Progenitor cell of endocrine pancreas (in vitro differentiated cells): Measurements from ENCODE around the gene NAT14. TPM values are rescaled to one million over a fixed set of nuclear protein-coding genes. Genes with fewer than 3 reads are reported as not detected.

Source experiments
- DNase-seq: peaks from one replicate; pipeline ENCODE4 v3.0.0; 2021; ENCODE audit warnings: low spot score; ENCODE audit not compliant: unreplicated experiment
- H3K27ac Mint-ChIP-seq: 2 replicates; pipeline ENCODE4 v1.8.0; 2021; ENCODE audit warnings: mild to moderate bottlenecking, moderate library complexity, mixed read lengths
- H3K27me3 Mint-ChIP-seq: 2 replicates; pipeline ENCODE4 v1.8.0; 2021; ENCODE audit warnings: mixed read lengths
- H3K36me3 Mint-ChIP-seq: 2 replicates; pipeline ENCODE4 v1.8.0; 2022; ENCODE audit warnings: mixed read lengths; ENCODE audit not compliant: insufficient read depth
- H3K4me1 Mint-ChIP-seq: 2 replicates; pipeline ENCODE4 v1.8.0; 2021; ENCODE audit warnings: low read depth, mixed read lengths
- H3K4me3 Mint-ChIP-seq: 2 replicates; pipeline ENCODE4 v1.8.0; 2021; ENCODE audit warnings: low read depth, mild to moderate bottlenecking, moderate library complexity, mixed read lengths
- H3K9me3 Mint-ChIP-seq: 2 replicates; pipeline ENCODE4 v1.8.0; 2021; ENCODE audit warnings: low read depth, mixed read lengths
- CTCF ChIP-seq: fragments of 200-600 bp; sonication (generic); IDR thresholded peaks from one replicate; pipeline ENCODE4 v1.5.0; 2021; ENCODE audit warnings: antibody characterized with exemption, mild to moderate bottlenecking; ENCODE audit not compliant: unreplicated experiment
- total RNA-seq: library from RNA; stranded (reverse); gene quantifications from 2 replicates; pipeline ENCODE4 v1.2.1, GENCODE V29; 2021

Gene NAT14
- total RNA-seq, 1 donor from 2014 or later = 69.7 TPM

GRCh38 chr19:55467236-55468053 lies 17.5 kb upstream of the NAT14 start:
- Mint-ChIP-seq H3K4me3 (no peak overlapping the region), H3K36me3 (no peaks in the 10 kb centered on the region), H3K9me3 (no peaks in the 10 kb centered on the region), H3K27ac (no peak overlapping the region), H3K4me1 (no peaks in the 10 kb centered on the region), H3K27me3 (peaks cover 24% of the 10 kb centered on the region)
- peak; percentile 99 for TF ChIP-seq CTCF
- DNase-seq = peak; percentile 68

DNA sequence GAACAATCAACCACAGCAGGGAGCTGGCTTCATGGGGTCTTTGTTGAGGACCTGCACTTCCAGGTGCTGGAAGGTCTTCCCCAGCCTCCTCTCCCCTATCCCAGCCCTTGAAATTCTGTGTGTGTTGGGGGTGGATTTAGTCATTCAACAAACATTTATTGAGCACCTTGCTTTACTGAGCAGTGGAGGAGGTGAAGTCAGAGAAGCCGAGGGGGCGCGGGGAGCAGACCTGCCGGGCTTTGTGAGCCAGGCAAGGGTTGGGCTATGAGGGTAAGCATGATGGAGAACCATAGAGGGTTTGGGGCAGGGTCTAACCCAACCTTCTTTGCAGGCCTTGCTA lies 17.0 kb upstream of the NAT14 start:
- H3K36me3 Mint-ChIP-seq = no peaks in the 10 kb centered on the region
- H3K4me3 Mint-ChIP-seq = no peak overlapping the region

DNA sequence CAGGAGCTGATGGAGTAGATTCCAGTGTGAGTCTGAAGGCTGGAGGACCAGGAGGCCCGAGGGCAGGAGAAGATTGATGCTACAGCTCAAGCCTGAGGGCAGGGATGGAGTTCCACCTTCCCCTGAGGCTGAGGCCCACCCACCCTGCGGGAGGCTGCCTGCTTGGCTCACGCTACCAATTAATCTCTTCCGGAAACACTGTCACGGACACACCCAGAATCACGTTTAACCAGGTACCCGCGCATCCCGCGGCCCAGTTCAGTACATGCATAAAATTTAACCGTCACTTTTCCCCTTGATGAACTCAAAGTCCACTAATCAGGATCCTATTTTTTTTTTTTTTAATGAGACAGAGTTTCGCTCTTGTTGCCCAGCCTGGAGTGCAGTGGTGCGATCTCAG lies 13.7 kb upstream of the NAT14 start:
- DNase-seq = no peak
- H3K27me3 Mint-ChIP-seq = peaks cover 12% of the 10 kb centered on the region
- H3K27ac Mint-ChIP-seq = peak overlapping the region; percentile 81
- no peaks in the 10 kb centered on the region for H3K9me3 Mint-ChIP-seq
- H3K4me3 Mint-ChIP-seq = no peak overlapping the region
- no peak for TF ChIP-seq CTCF
- no peaks in the 10 kb centered on the region for H3K36me3 Mint-ChIP-seq
- H3K4me1 Mint-ChIP-seq = no peaks in the 10 kb centered on the region

More for the DNA sequence above, 17.0 kb upstream of the NAT14 start:
- TF ChIP-seq CTCF = peak; percentile 3
- DNase-seq = no peak
- Mint-ChIP-seq H3K9me3 (no peaks in the 10 kb centered on the region), H3K27ac (no peak overlapping the region), H3K4me1 (no peaks in the 10 kb centered on the region), H3K27me3 (peaks cover 21% of the 10 kb centered on the region)

- Mint-ChIP-seq H3K27ac (no peak overlapping the region), H3K36me3 (no peaks in the 10 kb centered on the region), H3K27me3 (peaks cover 3% of the 10 kb centered on the region), H3K4me3 (no peak overlapping the region), H3K4me1 (peaks cover 2% of the 10 kb centered on the region), H3K9me3 (no peaks in the 10 kb centered on the region)
- no peak for DNase-seq
- TF ChIP-seq CTCF = no peak
These were observed 12.5 kb upstream of the NAT14 start for GRCh38 chr19:55472463-55472862.

- no peak for DNase-seq
- H3K36me3 Mint-ChIP-seq = no peaks in the 10 kb centered on the region
- peaks cover 9% of the 10 kb centered on the region for H3K4me1 Mint-ChIP-seq
- TF ChIP-seq CTCF = no peak
- H3K9me3 Mint-ChIP-seq = no peaks in the 10 kb centered on the region
- H3K4me3 Mint-ChIP-seq = no peak overlapping the region
- no peak overlapping the region for H3K27ac Mint-ChIP-seq
- no peaks in the 10 kb centered on the region for H3K27me3 Mint-ChIP-seq
These were observed 11.6 kb upstream of the NAT14 start for GRCh38 chr19:55473225-55474012.
